Uterus (tissue), 2 donors: ENCODE results near the gene PRSS22.

Source experiments
- POLR2A ChIP-seq, 2 donors: fragments of 450-650 bp; IDR thresholded peaks; one replicate each; pipeline ENCODE4 v1.6.1; 2016; ENCODE audit warnings: antibody characterized with exemption in 2 of 2, mild to moderate bottlenecking in 1 of 2, moderate library complexity in 1 of 2
- TF ChIP-seq, protein P1 (sequence below), 4 experiments: fragments of 200-600 bp in 2 of 4; fragments of 450-650 bp in 2 of 4; sonication (generic) in 2 of 4; IDR thresholded peaks; one replicate each; pipeline ENCODE4 v1.5.1; 2016 to 2019; ENCODE audit warnings: antibody characterized with exemption in 4 of 4, mild to moderate bottlenecking in 2 of 4, moderate library complexity in 1 of 4

DNA sequence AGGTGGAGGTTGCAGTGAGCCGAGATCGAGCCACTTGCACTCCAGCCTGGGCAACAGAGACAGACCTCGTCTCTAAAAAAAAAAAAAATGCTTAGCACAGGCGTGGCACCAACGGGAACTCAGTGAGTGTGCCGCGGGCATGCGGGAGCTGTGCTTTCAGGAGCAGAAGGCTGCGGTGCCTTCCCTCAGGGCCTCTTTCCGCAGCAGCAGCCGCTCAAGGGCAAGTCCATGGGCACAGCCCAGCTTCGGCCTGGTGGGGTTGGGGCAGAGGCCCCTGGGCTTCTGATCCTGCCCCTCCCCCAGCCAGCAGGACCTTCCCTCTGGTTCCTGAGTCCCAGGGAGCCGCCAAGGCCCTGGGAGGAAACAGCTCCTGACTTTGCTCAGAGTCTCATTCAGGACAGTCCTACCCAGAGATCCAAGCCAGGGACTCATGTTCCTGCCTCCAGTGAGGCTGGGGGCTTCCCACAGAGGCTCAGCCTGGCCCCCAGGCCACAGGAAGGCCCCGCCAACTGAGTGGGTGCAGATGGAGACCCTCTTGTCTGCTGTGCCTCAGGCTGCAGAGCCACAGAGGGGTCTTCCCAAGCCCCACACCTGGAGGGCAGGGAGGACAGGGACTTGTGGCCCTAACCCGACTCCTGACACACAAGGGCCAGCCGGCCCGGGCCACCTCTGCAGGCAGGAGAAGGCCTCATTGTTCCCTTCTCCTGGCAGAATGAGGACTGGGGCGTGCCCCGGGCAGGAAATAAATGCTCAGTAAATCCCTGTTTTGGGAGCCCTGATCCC is 31.2 kb downstream of the PRSS22 start:
- TF ChIP-seq, protein P1, sequence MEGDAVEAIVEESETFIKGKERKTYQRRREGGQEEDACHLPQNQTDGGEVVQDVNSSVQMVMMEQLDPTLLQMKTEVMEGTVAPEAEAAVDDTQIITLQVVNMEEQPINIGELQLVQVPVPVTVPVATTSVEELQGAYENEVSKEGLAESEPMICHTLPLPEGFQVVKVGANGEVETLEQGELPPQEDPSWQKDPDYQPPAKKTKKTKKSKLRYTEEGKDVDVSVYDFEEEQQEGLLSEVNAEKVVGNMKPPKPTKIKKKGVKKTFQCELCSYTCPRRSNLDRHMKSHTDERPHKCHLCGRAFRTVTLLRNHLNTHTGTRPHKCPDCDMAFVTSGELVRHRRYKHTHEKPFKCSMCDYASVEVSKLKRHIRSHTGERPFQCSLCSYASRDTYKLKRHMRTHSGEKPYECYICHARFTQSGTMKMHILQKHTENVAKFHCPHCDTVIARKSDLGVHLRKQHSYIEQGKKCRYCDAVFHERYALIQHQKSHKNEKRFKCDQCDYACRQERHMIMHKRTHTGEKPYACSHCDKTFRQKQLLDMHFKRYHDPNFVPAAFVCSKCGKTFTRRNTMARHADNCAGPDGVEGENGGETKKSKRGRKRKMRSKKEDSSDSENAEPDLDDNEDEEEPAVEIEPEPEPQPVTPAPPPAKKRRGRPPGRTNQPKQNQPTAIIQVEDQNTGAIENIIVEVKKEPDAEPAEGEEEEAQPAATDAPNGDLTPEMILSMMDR (IDR thresholded peaks at IDR 0.05), result no peak
- TF ChIP-seq POLR2A (IDR thresholded peaks at IDR 0.05), result no peak
